Measurements from ENCODE around the gene MEPE. TPM values are rescaled to one million over a fixed set of nuclear protein-coding genes. Genes with fewer than 3 reads are reported as not detected.

The MEPE gene
- total and polyA plus RNA-seq, 7 experiments from 2014 or later = not detected

DNA sequence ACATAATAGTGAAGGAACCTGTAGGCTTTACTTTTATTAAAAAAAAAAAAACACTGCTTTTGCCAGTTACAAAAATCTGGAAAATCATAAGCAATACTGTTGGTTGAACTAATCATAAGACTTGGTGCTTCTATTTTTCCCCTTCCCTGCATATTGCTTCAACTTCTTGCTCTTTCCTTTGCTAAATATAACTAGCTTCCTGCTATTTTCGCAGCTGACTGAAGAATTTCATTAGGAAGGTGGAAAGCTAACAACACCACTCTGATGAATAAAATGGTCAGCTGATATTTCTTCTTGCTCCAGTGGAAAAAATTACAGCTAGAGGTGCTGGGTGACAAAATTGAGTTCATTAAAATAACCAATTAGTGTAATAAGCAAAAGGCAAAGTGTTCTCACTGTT is 39.3 kb downstream of the MEPE start:
- no peak for ATAC-seq
- H3K4me3 Mint-ChIP-seq = no peak overlapping the region
- no peaks in the 10 kb centered on the region for H3K4me1 Mint-ChIP-seq
- POLR2A ChIA-PET = no interaction called here
- Histone ChIP-seq H3K36me3 (ENCODE audit: control insufficient read depth in 2 of 3, insufficient read depth in 3 of 3, low read length in 3 of 3) (no peaks in the 10 kb centered on the region), H3K27ac (ENCODE audit: low read depth, low read length) (no peak overlapping the region), H3K9me3 (ENCODE audit: control insufficient read depth in 2 of 3, low read length in 3 of 3) (no peaks in the 10 kb centered on the region), H3K27me3 (ENCODE audit: control insufficient read depth in 2 of 2, insufficient read depth in 2 of 2, low read length in 2 of 2) (peaks cover 0 to 3% of the 10 kb centered on the region in 2 donors), H3K4me3 (ENCODE audit: low read length) (no peak overlapping the region), H3K4me1 (ENCODE audit: control insufficient read depth in 2 of 2, insufficient read depth in 2 of 2, low read length in 2 of 2) (no peaks in the 10 kb centered on the region)
- H3K36me3 Mint-ChIP-seq = no peaks in the 10 kb centered on the region
- H3K9me3 Mint-ChIP-seq = no peaks in the 10 kb centered on the region
- CTCF ChIA-PET = no interaction called here
- H3K27me3 Mint-ChIP-seq = peaks cover 27 to 44% (median 34%) of the 10 kb centered on the region in 5 donors
- DNase-seq = no peak
- intact Hi-C loops (cut with micrococcal nuclease) = no loop called here
- no peak overlapping the region for H3K27ac Mint-ChIP-seq

- H3K4me1 ChIP-seq (ENCODE audit: control insufficient read depth in 2 of 2, insufficient read depth in 2 of 2, low read length in 2 of 2) = no peaks in the 10 kb centered on the region
- no peak for ATAC-seq
- ChIA-PET POLR2A (no interaction called here), CTCF (no interaction called here)
- Mint-ChIP-seq H3K36me3 (no peaks in the 10 kb centered on the region), H3K27me3 (peaks cover 19 to 37% (median 25%) of the 10 kb centered on the region in 5 donors), H3K4me3 (no peak overlapping the region), H3K27ac (no peak overlapping the region), H3K4me1 (no peaks in the 10 kb centered on the region), H3K9me3 (peaks cover 0 to 6% (median 0%) of the 10 kb centered on the region in 11 donors)
- no peak overlapping the region for H3K27ac ChIP-seq (ENCODE audit: low read depth, low read length)
- H3K9me3 ChIP-seq (ENCODE audit: control insufficient read depth in 2 of 3, low read length in 3 of 3) = no peaks in the 10 kb centered on the region
- H3K27me3 ChIP-seq (ENCODE audit: control insufficient read depth in 2 of 2, insufficient read depth in 2 of 2, low read length in 2 of 2) = no peaks in the 10 kb centered on the region
- DNase-seq = no peak
- H3K4me3 ChIP-seq (ENCODE audit: low read length) = no peak overlapping the region
- no peaks in the 10 kb centered on the region for H3K36me3 ChIP-seq (ENCODE audit: control insufficient read depth in 2 of 3, insufficient read depth in 3 of 3, low read length in 3 of 3)
- intact Hi-C loops (cut with micrococcal nuclease) = no loop called here
Observed at GRCh38 chr4:87875191-87875590, 42.4 kb downstream of the MEPE start.

DNA sequence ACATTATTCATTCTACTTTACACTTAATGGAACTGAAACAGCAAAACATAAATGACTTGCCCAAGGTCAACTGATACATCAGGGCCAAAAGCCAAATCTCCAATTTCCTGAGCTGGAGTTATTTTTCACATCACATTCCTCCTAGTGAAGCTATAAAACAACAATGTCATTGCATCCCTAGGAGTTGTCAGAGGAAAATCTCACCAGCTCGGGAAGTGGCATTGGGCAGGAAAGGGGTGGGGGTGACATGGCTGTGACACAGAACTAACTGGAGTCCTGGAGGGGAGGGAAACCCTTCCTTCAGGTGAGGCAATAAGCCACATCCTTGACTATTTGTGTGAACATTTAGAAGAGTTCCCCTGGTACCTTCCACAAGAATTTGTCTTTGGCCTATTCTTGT is 47.3 kb downstream of the MEPE start:
- Histone ChIP-seq H3K27me3 (ENCODE audit: control insufficient read depth in 2 of 2, insufficient read depth in 2 of 2, low read length in 2 of 2) (no peaks in the 10 kb centered on the region), H3K4me3 (ENCODE audit: low read length) (no peak overlapping the region), H3K36me3 (ENCODE audit: control insufficient read depth in 2 of 3, insufficient read depth in 3 of 3, low read length in 3 of 3) (no peaks in the 10 kb centered on the region), H3K4me1 (ENCODE audit: control insufficient read depth in 2 of 2, insufficient read depth in 2 of 2, low read length in 2 of 2) (no peaks in the 10 kb centered on the region), H3K27ac (ENCODE audit: low read depth, low read length) (no peak overlapping the region), H3K9me3 (ENCODE audit: control insufficient read depth in 2 of 3, low read length in 3 of 3) (no peaks in the 10 kb centered on the region)
- no peak overlapping the region for H3K27ac Mint-ChIP-seq
- ChIA-PET POLR2A (no interaction called here), CTCF (no interaction called here)
- H3K36me3 Mint-ChIP-seq = no peaks in the 10 kb centered on the region
- DNase-seq = no peak
- intact Hi-C loops (cut with micrococcal nuclease) = no loop called here
- H3K9me3 Mint-ChIP-seq = peaks cover 0 to 6% (median 0%) of the 10 kb centered on the region in 11 donors
- no peak overlapping the region for H3K4me3 Mint-ChIP-seq
- H3K27me3 Mint-ChIP-seq = peaks cover 6 to 37% (median 22%) of the 10 kb centered on the region in 5 donors
- no peak for ATAC-seq
- H3K4me1 Mint-ChIP-seq = no peaks in the 10 kb centered on the region

DNA sequence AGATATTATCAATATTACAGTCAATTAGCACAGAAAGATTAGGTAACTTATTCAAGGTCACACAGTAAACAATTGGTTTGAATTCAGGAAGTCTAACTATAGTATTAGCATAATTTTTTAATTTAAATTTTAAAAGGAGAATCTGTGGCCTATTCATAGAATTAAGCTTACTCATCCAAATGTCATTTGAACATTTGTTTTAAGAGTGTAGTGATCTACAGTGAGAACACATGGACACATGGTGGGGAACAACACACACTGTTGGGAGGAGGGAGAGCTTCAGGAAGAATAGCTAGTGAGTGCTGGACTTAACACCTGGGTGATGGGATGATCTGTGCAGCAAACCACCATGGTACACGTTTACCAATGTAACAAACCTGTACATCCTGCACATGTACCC is 48.3 kb downstream of the MEPE start:
- POLR2A ChIA-PET = no interaction called here
- H3K27me3 Mint-ChIP-seq = peaks cover 16 to 43% (median 23%) of the 10 kb centered on the region in 5 donors
- Histone ChIP-seq H3K4me3 (ENCODE audit: low read length) (no peak overlapping the region), H3K9me3 (ENCODE audit: control insufficient read depth in 2 of 3, low read length in 3 of 3) (no peaks in the 10 kb centered on the region), H3K36me3 (ENCODE audit: control insufficient read depth in 2 of 3, insufficient read depth in 3 of 3, low read length in 3 of 3) (no peaks in the 10 kb centered on the region), H3K27ac (ENCODE audit: low read depth, low read length) (no peak overlapping the region), H3K4me1 (ENCODE audit: control insufficient read depth in 2 of 2, insufficient read depth in 2 of 2, low read length in 2 of 2) (no peaks in the 10 kb centered on the region), H3K27me3 (ENCODE audit: control insufficient read depth in 2 of 2, insufficient read depth in 2 of 2, low read length in 2 of 2) (no peaks in the 10 kb centered on the region)
- H3K4me3 Mint-ChIP-seq = no peak overlapping the region
- peaks cover 0 to 6% (median 0%) of the 10 kb centered on the region in 11 donors for H3K9me3 Mint-ChIP-seq
- H3K27ac Mint-ChIP-seq = no peak overlapping the region
- ATAC-seq (no peak), DNase-seq (no peak)
- CTCF ChIA-PET = no interaction called here
- peaks cover 0 to 5% (median 0%) of the 10 kb centered on the region in 7 donors for H3K4me1 Mint-ChIP-seq
- peaks cover 0 to 5% (median 0%) of the 10 kb centered on the region in 5 donors for H3K36me3 Mint-ChIP-seq
- intact Hi-C loops (cut with micrococcal nuclease) = no loop called here

- peaks cover 0 to 6% (median 0%) of the 10 kb centered on the region in 11 donors for H3K9me3 Mint-ChIP-seq
- intact Hi-C loops (cut with micrococcal nuclease) = no loop called here
- Histone ChIP-seq H3K36me3 (ENCODE audit: control insufficient read depth in 2 of 3, insufficient read depth in 3 of 3, low read length in 3 of 3) (no peaks in the 10 kb centered on the region), H3K9me3 (ENCODE audit: control insufficient read depth in 2 of 3, low read length in 3 of 3) (no peaks in the 10 kb centered on the region), H3K4me3 (ENCODE audit: low read length) (no peak overlapping the region), H3K27me3 (ENCODE audit: control insufficient read depth in 2 of 2, insufficient read depth in 2 of 2, low read length in 2 of 2) (no peaks in the 10 kb centered on the region), H3K27ac (ENCODE audit: low read depth, low read length) (no peak overlapping the region), H3K4me1 (ENCODE audit: control insufficient read depth in 2 of 2, insufficient read depth in 2 of 2, low read length in 2 of 2) (no peaks in the 10 kb centered on the region)
- H3K27ac Mint-ChIP-seq = no peak overlapping the region
- ATAC-seq (no peak), DNase-seq (no peak)
- H3K36me3 Mint-ChIP-seq = peaks cover 0 to 5% (median 0%) of the 10 kb centered on the region in 5 donors
- peaks cover 21 to 44% (median 24%) of the 10 kb centered on the region in 5 donors for H3K27me3 Mint-ChIP-seq
- H3K4me1 Mint-ChIP-seq = peaks cover 0 to 5% (median 0%) of the 10 kb centered on the region in 7 donors
- CTCF ChIA-PET = no interaction called here
- H3K4me3 Mint-ChIP-seq = no peak overlapping the region
- POLR2A ChIA-PET = no interaction called here
Observed at GRCh38 chr4:87882321-87882720, 49.6 kb downstream of the MEPE start.

DNA sequence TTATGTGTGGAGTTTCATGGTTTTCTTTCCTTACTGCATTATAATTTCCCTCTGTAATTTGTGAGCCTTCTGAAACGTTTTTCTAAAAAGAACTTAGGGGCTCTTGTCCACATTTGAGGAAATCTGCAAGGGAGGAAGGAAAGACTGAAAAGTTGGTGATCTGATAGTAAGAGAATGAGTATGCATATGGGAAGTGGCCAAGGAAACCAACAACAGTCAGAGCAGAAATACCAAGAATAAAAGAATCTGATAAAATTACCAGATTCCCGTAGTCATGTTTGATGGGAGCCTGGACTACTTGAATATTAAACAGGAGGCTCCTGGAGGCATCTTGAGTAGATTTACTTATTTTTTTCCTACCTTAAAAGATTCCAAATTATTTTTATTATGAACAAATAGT is 50.1 kb downstream of the MEPE start:
- no peak overlapping the region for H3K4me3 ChIP-seq (ENCODE audit: low read length)
- H3K27ac Mint-ChIP-seq = no peak overlapping the region
- no peaks in the 10 kb centered on the region for H3K27me3 ChIP-seq (ENCODE audit: control insufficient read depth in 2 of 2, insufficient read depth in 2 of 2, low read length in 2 of 2)
- no peak for ATAC-seq
- H3K9me3 ChIP-seq (ENCODE audit: control insufficient read depth in 2 of 3, low read length in 3 of 3) = no peaks in the 10 kb centered on the region
- H3K9me3 Mint-ChIP-seq = peaks cover 0 to 5% (median 1%) of the 10 kb centered on the region in 11 donors
- no peak overlapping the region for H3K27ac ChIP-seq (ENCODE audit: low read depth, low read length)
- H3K4me1 ChIP-seq (ENCODE audit: control insufficient read depth in 2 of 2, insufficient read depth in 2 of 2, low read length in 2 of 2) = no peaks in the 10 kb centered on the region
- ChIA-PET POLR2A (no interaction called here), CTCF (no interaction called here)
- H3K4me3 Mint-ChIP-seq = no peak overlapping the region
- DNase-seq = no peak
- H3K4me1 Mint-ChIP-seq = peaks cover 0 to 5% (median 0%) of the 10 kb centered on the region in 7 donors
- intact Hi-C loops (cut with micrococcal nuclease) = no loop called here
- peaks cover 0 to 5% (median 0%) of the 10 kb centered on the region in 5 donors for H3K36me3 Mint-ChIP-seq
- H3K27me3 Mint-ChIP-seq = peaks cover 17 to 40% (median 24%) of the 10 kb centered on the region in 5 donors
- no peaks in the 10 kb centered on the region for H3K36me3 ChIP-seq (ENCODE audit: control insufficient read depth in 2 of 3, insufficient read depth in 3 of 3, low read length in 3 of 3)

DNA sequence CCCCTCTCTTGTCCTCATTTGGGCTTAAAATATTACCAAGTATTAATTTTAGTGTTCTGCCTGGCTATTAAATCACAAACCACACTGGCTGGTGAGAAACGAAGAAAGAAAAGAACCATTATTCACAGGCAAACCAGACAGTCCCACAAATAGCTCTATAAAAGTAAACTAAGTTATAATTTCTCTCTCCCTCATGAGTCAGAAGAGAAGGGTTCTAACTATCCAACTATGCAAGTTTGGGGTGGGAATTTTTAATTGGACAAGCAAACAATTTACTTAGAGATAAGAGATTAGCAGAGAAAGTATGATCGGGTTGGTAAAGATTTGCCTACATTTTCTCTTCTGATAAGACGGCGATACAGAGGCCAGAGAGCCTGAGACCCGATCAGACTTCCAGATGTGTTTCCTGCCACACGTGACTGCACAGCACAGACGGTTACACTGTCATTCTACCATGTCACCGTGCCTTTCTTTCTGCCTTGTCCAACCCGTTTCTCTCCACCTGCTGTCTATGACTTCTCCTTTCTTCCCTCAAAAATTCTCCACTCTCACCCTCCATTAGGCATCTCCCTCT is 52.3 kb downstream of the MEPE start:
- no peak overlapping the region for H3K4me3 Mint-ChIP-seq
- POLR2A ChIA-PET = no interaction called here

More for the DNA sequence above, 52.3 kb downstream of the MEPE start:
- no peak overlapping the region for H3K4me3 ChIP-seq (ENCODE audit: low read length)
- peaks cover 12 to 42% (median 24%) of the 10 kb centered on the region in 5 donors for H3K27me3 Mint-ChIP-seq
- peaks cover 0 to 23% (median 5%) of the 10 kb centered on the region in 11 donors for H3K9me3 Mint-ChIP-seq
- H3K27ac ChIP-seq (ENCODE audit: low read depth, low read length) = no peak overlapping the region
- no peaks in the 10 kb centered on the region for H3K27me3 ChIP-seq (ENCODE audit: control insufficient read depth in 2 of 2, insufficient read depth in 2 of 2, low read length in 2 of 2)
- H3K4me1 Mint-ChIP-seq = peaks cover 0 to 5% (median 0%) of the 10 kb centered on the region in 7 donors
- H3K36me3 Mint-ChIP-seq = peaks cover 0 to 8% (median 0%) of the 10 kb centered on the region in 5 donors
- intact Hi-C loops (cut with micrococcal nuclease) = no loop called here
- no peaks in the 10 kb centered on the region for H3K9me3 ChIP-seq (ENCODE audit: control insufficient read depth in 2 of 3, low read length in 3 of 3)
- no peak overlapping the region for H3K27ac Mint-ChIP-seq
- DNase-seq (no peak), ATAC-seq (no peak)
- no peaks in the 10 kb centered on the region for H3K4me1 ChIP-seq (ENCODE audit: control insufficient read depth in 2 of 2, insufficient read depth in 2 of 2, low read length in 2 of 2)
- CTCF ChIA-PET = no interaction called here
- H3K36me3 ChIP-seq (ENCODE audit: control insufficient read depth in 2 of 3, insufficient read depth in 3 of 3, low read length in 3 of 3) = no peaks in the 10 kb centered on the region

Measured in naive thymus-derived CD4-positive, alpha-beta T cell (primary cell).